ENCODE data around the gene EVL. TPM values are rescaled to one million over a fixed set of nuclear protein-coding genes. Genes with fewer than 3 reads are reported as not detected.

The EVL gene
- total RNA-seq, 1 donor from 2014 or later = 69.2 TPM

- no peak for DNase-seq (ENCODE audit: low read depth)
- TF ChIP-seq, protein P1, sequence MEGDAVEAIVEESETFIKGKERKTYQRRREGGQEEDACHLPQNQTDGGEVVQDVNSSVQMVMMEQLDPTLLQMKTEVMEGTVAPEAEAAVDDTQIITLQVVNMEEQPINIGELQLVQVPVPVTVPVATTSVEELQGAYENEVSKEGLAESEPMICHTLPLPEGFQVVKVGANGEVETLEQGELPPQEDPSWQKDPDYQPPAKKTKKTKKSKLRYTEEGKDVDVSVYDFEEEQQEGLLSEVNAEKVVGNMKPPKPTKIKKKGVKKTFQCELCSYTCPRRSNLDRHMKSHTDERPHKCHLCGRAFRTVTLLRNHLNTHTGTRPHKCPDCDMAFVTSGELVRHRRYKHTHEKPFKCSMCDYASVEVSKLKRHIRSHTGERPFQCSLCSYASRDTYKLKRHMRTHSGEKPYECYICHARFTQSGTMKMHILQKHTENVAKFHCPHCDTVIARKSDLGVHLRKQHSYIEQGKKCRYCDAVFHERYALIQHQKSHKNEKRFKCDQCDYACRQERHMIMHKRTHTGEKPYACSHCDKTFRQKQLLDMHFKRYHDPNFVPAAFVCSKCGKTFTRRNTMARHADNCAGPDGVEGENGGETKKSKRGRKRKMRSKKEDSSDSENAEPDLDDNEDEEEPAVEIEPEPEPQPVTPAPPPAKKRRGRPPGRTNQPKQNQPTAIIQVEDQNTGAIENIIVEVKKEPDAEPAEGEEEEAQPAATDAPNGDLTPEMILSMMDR (conservative IDR thresholded peaks at IDR 0.05; ENCODE audit: low read depth, low read length) = no peak
- no peak overlapping the region for H3K4me3 ChIP-seq (ENCODE audit: low read depth, low read length)
These were observed 67.8 kb downstream of the EVL start for GRCh38 chr14:100132903-100133510.

DNA sequence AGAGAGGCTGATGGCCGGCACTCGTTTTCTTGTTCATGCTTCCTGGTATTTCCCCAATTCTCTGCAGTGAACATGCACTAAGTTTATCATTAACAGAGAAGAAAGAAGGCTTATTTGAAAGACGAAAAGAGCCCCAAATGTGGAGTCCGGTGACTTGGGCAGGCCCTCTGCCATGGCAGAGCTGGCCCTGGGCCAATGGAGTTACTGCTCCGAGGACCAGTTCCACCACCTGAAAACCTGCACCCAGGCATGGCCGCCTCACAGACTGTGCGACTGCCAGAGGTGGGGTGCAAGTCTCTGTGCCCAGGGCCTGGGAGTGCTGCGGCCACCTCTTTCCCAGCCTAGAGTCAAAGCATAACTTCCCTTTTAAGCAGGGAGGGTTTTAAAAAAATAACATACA, 69.4 kb downstream of the EVL start:
- TF ChIP-seq, protein P1 (conservative IDR thresholded peaks at IDR 0.05; ENCODE audit: low read depth, low read length) = no peak
- no peak overlapping the region for H3K4me3 ChIP-seq (ENCODE audit: low read depth, low read length)
- DNase-seq (ENCODE audit: low read depth) = no peak

DNA sequence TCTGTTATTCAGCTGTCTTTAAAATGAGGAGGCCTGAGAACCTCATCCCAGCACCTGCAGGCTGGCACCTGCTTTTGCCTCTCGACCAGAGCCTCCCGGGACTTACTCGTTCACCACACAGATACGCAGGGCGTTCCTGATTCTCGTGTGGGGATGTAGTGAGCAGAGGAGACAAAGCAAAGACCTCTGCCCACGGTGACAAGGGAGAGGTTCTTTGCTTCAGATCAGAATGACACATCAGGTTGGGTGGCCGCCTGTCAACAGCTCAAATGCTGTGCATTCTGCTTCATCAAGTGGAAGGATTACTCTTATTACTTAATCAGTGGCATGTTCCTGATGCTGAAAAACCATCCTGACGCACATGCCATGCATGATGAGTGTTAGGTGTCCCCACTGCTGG, 69.9 kb downstream of the EVL start:
- no peak overlapping the region for H3K4me3 ChIP-seq (ENCODE audit: low read depth, low read length)
- no peak for DNase-seq (ENCODE audit: low read depth)
- TF ChIP-seq, protein P1 (conservative IDR thresholded peaks at IDR 0.05; ENCODE audit: low read depth, low read length) = no peak

DNA sequence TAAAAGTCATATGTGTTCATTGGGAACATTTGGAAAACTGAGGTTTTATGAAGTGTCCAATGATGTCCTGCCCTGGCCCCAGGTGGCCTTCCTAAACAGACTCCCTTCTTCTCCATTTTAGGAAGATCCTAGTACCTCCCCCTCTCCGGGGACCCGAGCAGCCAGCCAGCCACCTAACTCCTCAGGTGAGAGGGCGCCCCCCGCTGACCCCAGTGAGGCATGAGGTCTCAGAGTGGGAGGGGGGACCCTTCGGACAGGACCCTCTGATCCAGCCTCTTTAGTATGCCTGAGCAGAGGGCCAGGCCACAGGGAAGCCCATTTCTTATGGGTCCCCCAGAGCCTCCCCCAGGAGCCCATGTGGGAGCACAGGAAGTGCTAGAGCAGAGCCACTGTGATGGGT, 70.6 kb downstream of the EVL start:
- H3K4me3 ChIP-seq (ENCODE audit: low read depth, low read length) = no peak overlapping the region
- TF ChIP-seq, protein P1 (conservative IDR thresholded peaks at IDR 0.05; ENCODE audit: low read depth, low read length) = no peak
- DNase-seq (ENCODE audit: low read depth) = no peak

GRCh38 chr14:100137173-100137572, 72.0 kb downstream of the EVL start:
- H3K4me3 ChIP-seq (ENCODE audit: low read depth, low read length) = no peak overlapping the region
- no peak for DNase-seq (ENCODE audit: low read depth)
- TF ChIP-seq, protein P1 (conservative IDR thresholded peaks at IDR 0.05; ENCODE audit: low read depth, low read length) = no peak

DNA sequence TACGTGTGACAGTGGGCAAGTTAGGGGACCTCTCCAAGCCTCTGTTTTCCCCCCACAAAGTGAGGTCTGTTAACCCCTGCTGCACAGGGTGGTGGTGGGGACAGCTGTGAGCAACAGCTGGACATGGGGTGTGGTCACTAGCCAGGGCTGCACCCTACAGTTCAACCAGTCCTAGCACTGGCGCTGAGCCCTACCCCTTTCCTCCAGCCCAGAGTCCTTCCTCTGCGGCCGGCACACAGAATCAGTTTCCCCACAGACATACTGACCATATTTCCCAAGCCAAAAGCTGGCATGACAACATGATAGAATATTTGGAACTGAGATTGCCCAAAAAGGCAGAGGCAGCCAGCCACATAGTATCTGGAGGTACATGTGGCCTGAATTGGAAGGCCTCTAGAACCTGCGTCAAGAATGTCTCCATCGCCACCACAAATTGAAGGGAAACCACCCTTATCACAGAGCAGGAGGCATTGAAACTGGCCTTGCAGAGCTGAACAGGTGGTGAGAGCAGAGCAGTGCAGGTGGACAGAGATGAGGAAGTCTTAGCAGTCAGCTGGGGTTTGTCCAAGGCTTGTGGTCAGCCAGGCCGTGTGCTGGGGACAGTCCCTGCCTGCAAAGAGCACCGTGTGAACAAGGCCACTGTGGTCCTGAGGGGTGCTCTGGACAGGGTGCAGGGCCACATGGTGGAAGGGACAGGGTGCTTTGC, 73.0 kb downstream of the EVL start:
- DNase-seq (ENCODE audit: low read depth) = no peak
- no peak overlapping the region for H3K4me3 ChIP-seq (ENCODE audit: low read depth, low read length)
- TF ChIP-seq, protein P1 (conservative IDR thresholded peaks at IDR 0.05; ENCODE audit: low read depth, low read length) = no peak

DNA sequence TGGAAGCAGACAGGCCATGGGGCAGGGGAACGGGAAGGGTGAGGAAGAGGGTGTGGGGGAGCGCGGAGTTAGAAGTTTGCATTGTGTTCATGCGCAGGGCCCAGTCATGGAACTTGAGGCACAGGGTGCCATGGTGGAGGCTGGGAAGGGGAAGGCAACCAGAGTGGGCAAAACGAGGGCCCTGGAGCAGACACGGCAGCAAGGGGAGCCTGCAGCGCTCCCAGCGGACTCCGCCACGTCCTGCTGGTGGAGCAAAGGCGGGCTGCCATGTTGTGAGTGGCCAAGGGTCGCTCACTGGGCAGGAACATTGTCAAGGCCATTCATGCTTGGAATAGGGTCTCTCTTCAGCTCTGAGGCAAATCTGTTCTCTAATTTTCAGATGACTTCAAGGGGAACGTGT, 73.7 kb downstream of the EVL start:
- TF ChIP-seq, protein P1 (conservative IDR thresholded peaks at IDR 0.05; ENCODE audit: low read depth, low read length) = no peak
- DNase-seq (ENCODE audit: low read depth) = no peak
- H3K4me3 ChIP-seq (ENCODE audit: low read depth, low read length) = no peak overlapping the region
